Stimulated activated CD4-positive, alpha-beta T cell treated with anti-CD3 and anti-CD28 coated beads, Interleukin-1b, Interleukin-23, amount 100 ng/mL, for 4 hours (primary cell): Measurements from ENCODE around the gene VSNL1.

Experiments used
- DNase-seq, 2 donors: peaks; one replicate each; pipeline ENCODE4 v3.0.0-alpha.2; 2020; ENCODE audit warnings: low read depth in 2 of 2

The VSNL1 gene

GRCh38 chr2:17583166-17583565 is 42.7 kb downstream of the VSNL1 start:
- DNase-seq: no peak

- DNase-seq: no peak
Measured at GRCh38 chr2:17583646-17584045, 43.1 kb downstream of the VSNL1 start.

- no peak for DNase-seq
Measured at GRCh38 chr2:17584689-17585088, 44.2 kb downstream of the VSNL1 start.

GRCh38 chr2:17587469-17587868 is 47.0 kb downstream of the VSNL1 start:
- no peak for DNase-seq

GRCh38 chr2:17588031-17588430 is 47.5 kb downstream of the VSNL1 start:
- no peak for DNase-seq

GRCh38 chr2:17589406-17590035 is 49.0 kb downstream of the VSNL1 start:
- no peak for DNase-seq

GRCh38 chr2:17590342-17590911 is 49.9 kb downstream of the VSNL1 start:
- no peak for DNase-seq

- DNase-seq: no peak
Measured at GRCh38 chr2:17591846-17592245, 51.4 kb downstream of the VSNL1 start.

- DNase-seq: no peak
Measured at GRCh38 chr2:17592731-17593409, 52.4 kb downstream of the VSNL1 start.

- DNase-seq: no peak
Measured at GRCh38 chr2:17593445-17593840, 52.9 kb downstream of the VSNL1 start.

GRCh38 chr2:17593841-17594491 is 53.5 kb downstream of the VSNL1 start:
- no peak for DNase-seq

GRCh38 chr2:17594533-17595401 is 54.3 kb downstream of the VSNL1 start:
- no peak for DNase-seq

- DNase-seq: no peak
Measured at GRCh38 chr2:17599617-17600016, 59.1 kb downstream of the VSNL1 start.

- DNase-seq: no peak
Measured at GRCh38 chr2:17600556-17601204, 60.2 kb downstream of the VSNL1 start.

GRCh38 chr2:17604050-17604449 is 63.6 kb downstream of the VSNL1 start:
- no peak for DNase-seq

- no peak for DNase-seq
Measured at GRCh38 chr2:17605696-17606095, 65.2 kb downstream of the VSNL1 start.

GRCh38 chr2:17606851-17607250 is 66.4 kb downstream of the VSNL1 start:
- DNase-seq: no peak

- DNase-seq: no peak
Measured at GRCh38 chr2:17607379-17607778, 66.9 kb downstream of the VSNL1 start.

- DNase-seq: no peak
Measured at GRCh38 chr2:17608251-17608650, 67.8 kb downstream of the VSNL1 start.

- no peak for DNase-seq
Measured at GRCh38 chr2:17610521-17610920, 70.0 kb downstream of the VSNL1 start.

- no peak for DNase-seq
Measured at GRCh38 chr2:17611036-17611435, 70.5 kb downstream of the VSNL1 start.
